Measurements from ENCODE around the gene BPI.

Gene BPI

DNA sequence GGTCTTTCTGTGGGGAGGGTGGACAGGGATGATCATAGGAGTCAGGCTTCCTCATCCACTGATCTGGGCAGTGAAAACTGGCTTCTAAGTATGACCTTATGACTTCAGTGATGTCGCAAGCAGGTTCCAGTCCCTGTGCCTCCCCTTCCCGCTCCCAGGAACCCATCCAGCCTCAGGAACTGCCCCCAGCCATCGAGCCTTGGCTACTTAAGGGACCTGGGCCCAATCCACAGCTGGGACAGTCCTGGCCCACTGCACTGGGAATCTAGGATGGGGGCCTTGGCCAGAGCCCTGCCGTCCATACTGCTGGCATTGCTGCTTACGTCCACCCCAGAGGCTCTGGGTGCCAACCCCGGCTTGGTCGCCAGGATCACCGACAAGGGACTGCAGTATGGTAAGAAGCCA is 42.3 kb downstream of the BPI start, which contains the start of gene LBP:
Gene LBP (plus strand): TSS at position 236 of the 405 bp plus-strand sequence. CDS start 35 bp downstream, at position 271.
- no peaks in the 10 kb centered on the region for H3K9me3 Mint-ChIP-seq
- H3K27ac Mint-ChIP-seq, result no peak within 1 kb of the TSS
- no peaks in the 10 kb centered on the region for H3K36me3 Mint-ChIP-seq
- DNase-seq (ENCODE audit: low spot score in 2 of 2), result no peak
- H3K4me1 Mint-ChIP-seq, result no peaks in the 10 kb centered on the region
- H3K4me3 Mint-ChIP-seq, result no peak within 1 kb of the TSS
- ATAC-seq, result no peak

- DNase-seq (ENCODE audit: low spot score in 2 of 2), result no peak
These were observed 42.8 kb downstream of the BPI start for GRCh38 chr20:38346741-38347140.

GRCh38 chr20:38349856-38350255 is 45.9 kb downstream of the BPI start:
- no peak overlapping the region for H3K27ac Mint-ChIP-seq
- no peaks in the 10 kb centered on the region for H3K4me1 Mint-ChIP-seq
- H3K36me3 Mint-ChIP-seq, result no peaks in the 10 kb centered on the region
- ATAC-seq, result no peak
- DNase-seq (ENCODE audit: low spot score in 2 of 2), result no peak
- H3K9me3 Mint-ChIP-seq, result no peaks in the 10 kb centered on the region
- no peak overlapping the region for H3K4me3 Mint-ChIP-seq

More at GRCh38 chr20:38346741-38347140, 42.8 kb downstream of the BPI start:
- Mint-ChIP-seq H3K27ac (no peak overlapping the region), H3K9me3 (no peaks in the 10 kb centered on the region), H3K36me3 (no peaks in the 10 kb centered on the region), H3K4me1 (no peaks in the 10 kb centered on the region), H3K4me3 (no peak overlapping the region)
- no peak for ATAC-seq

GRCh38 chr20:38350879-38351775 is 47.2 kb downstream of the BPI start:
- Mint-ChIP-seq H3K9me3 (no peaks in the 10 kb centered on the region), H3K27ac (no peak overlapping the region), H3K4me3 (no peak overlapping the region), H3K36me3 (no peaks in the 10 kb centered on the region), H3K4me1 (no peaks in the 10 kb centered on the region)
- ATAC-seq (no peak), DNase-seq (ENCODE audit: low spot score in 2 of 2) (no peak)

- no peak overlapping the region for H3K4me3 Mint-ChIP-seq
- H3K36me3 Mint-ChIP-seq, result no peaks in the 10 kb centered on the region
- no peak for DNase-seq (ENCODE audit: low spot score in 2 of 2)
- no peaks in the 10 kb centered on the region for H3K4me1 Mint-ChIP-seq
- ATAC-seq, result no peak
- no peaks in the 10 kb centered on the region for H3K9me3 Mint-ChIP-seq
- H3K27ac Mint-ChIP-seq, result no peak overlapping the region
These were observed 49.4 kb downstream of the BPI start for GRCh38 chr20:38353316-38353715.

GRCh38 chr20:38354227-38354626 is 50.3 kb downstream of the BPI start:
- H3K9me3 Mint-ChIP-seq, result no peaks in the 10 kb centered on the region
- no peak overlapping the region for H3K4me3 Mint-ChIP-seq
- no peak overlapping the region for H3K27ac Mint-ChIP-seq
- no peaks in the 10 kb centered on the region for H3K4me1 Mint-ChIP-seq
- ATAC-seq (no peak), DNase-seq (ENCODE audit: low spot score in 2 of 2) (no peak)
- H3K36me3 Mint-ChIP-seq, result no peaks in the 10 kb centered on the region

- H3K9me3 Mint-ChIP-seq, result no peaks in the 10 kb centered on the region
- ATAC-seq (peak; percentile 42), DNase-seq (ENCODE audit: low spot score in 2 of 2) (no peak)
- no peak overlapping the region for H3K27ac Mint-ChIP-seq
- no peak overlapping the region for H3K4me3 Mint-ChIP-seq
- H3K36me3 Mint-ChIP-seq, result no peaks in the 10 kb centered on the region
- no peaks in the 10 kb centered on the region for H3K4me1 Mint-ChIP-seq
These were observed 51.4 kb downstream of the BPI start for GRCh38 chr20:38355161-38356012.

DNA sequence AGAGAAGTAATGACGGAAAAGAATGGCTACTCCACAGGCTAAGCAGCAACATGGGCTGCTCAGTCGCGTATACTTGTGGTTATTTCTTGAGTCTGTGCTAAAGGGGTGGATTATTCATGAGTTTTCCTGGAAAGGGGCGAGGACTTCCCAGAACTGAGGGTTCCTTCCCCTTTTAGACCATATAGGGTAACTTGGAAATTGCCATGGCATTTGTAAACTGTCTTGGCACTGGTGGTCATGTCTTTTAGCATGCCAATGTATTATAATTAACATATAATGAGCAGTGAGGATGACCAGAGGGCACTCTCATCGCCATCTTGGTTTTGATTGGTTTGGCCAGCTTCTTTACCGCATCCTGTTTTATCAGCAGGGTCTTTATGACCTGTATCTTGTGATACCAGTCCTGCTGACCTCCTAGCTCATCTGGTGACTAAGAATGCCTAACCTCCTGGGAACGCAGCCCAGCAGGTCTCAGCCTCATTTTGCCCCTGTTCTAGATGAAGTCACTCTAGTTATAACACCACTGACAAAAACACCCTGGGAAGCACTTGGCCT is 53.8 kb downstream of the BPI start:
- Mint-ChIP-seq H3K36me3 (no peaks in the 10 kb centered on the region), H3K9me3 (no peaks in the 10 kb centered on the region), H3K4me3 (no peak overlapping the region), H3K27ac (no peak overlapping the region), H3K4me1 (no peaks in the 10 kb centered on the region)
- ATAC-seq (peak; percentile 63), DNase-seq (ENCODE audit: low spot score in 2 of 2) (no peak)

DNA sequence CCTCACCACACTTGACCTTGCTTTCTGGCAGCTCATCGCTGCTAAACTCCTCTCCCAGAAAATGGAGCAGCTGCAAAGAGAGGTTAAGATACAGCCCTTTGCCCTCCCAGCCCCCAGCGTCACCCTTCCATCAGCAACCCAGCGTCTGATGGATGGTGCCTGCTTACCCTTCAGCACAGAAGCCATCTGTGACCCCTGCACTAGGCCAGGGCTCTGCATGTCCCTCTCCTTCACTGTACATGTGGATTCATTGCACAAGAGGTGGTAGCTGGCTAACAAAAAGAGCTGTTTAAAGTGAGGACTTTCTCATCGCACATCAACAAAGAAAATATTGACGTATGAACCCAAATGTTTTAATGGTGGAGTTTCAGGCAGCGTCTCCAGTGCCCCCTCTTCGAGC is 54.6 kb downstream of the BPI start:
- Mint-ChIP-seq H3K36me3 (no peaks in the 10 kb centered on the region), H3K4me3 (no peak overlapping the region), H3K4me1 (no peaks in the 10 kb centered on the region), H3K27ac (no peak overlapping the region), H3K9me3 (no peaks in the 10 kb centered on the region)
- DNase-seq (ENCODE audit: low spot score in 2 of 2) (no peak), ATAC-seq (no peak)

DNA sequence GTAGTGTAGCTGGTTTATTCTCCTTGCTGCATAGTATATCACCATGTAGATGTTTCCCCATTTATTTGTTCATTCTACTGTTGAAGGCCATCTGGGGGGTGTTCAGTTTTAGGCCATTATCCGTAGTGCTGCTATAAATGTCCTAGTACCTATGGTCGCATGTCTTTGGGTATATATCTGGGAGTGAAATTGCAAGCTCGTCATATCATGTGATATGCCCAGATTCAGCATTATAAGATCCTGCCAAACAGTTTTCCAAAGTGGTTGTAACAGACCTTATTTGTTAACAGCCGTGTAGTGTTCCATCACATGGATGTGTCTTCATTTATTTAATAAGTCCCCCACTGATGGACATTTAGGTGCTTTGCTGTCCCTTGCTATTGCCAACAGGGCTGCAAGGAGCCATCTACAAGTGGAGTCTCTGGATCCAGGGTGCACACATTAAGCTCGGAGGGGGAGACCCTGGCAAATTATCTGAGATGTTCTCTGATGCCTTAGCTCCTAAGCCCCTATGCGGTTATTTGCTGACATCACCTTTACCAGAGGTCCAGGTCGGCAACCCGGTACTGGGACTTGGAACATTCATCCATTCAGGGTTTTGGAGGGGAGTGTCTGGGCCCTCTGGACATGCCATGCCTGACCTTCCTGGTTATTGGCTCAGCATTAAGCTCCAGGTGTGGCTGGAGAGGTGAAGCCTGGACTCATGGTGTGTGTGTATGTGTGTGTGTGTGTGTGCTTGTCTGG is 59.2 kb downstream of the BPI start:
- no peaks in the 10 kb centered on the region for H3K9me3 Mint-ChIP-seq
- H3K4me3 Mint-ChIP-seq, result no peak overlapping the region

GRCh38 chr20:38369389-38369788 is 65.4 kb downstream of the BPI start:
- H3K4me3 Mint-ChIP-seq, result no peak overlapping the region
- no peak overlapping the region for H3K27ac Mint-ChIP-seq
- H3K9me3 Mint-ChIP-seq, result no peaks in the 10 kb centered on the region
- H3K4me1 Mint-ChIP-seq, result no peaks in the 10 kb centered on the region
- DNase-seq (ENCODE audit: low spot score in 2 of 2), result no peak
- no peak for ATAC-seq
- H3K36me3 Mint-ChIP-seq, result no peaks in the 10 kb centered on the region

More for the DNA sequence above, 59.2 kb downstream of the BPI start:
- H3K36me3 Mint-ChIP-seq, result no peaks in the 10 kb centered on the region
- no peaks in the 10 kb centered on the region for H3K4me1 Mint-ChIP-seq
- ATAC-seq (no peak), DNase-seq (ENCODE audit: low spot score in 2 of 2) (no peak)
- H3K27ac Mint-ChIP-seq, result no peak overlapping the region

GRCh38 chr20:38372806-38373205 is 68.8 kb downstream of the BPI start:
- H3K27ac Mint-ChIP-seq, result no peak overlapping the region
- ATAC-seq (no peak), DNase-seq (ENCODE audit: low spot score in 2 of 2) (no peak)
- no peaks in the 10 kb centered on the region for H3K4me1 Mint-ChIP-seq
- H3K36me3 Mint-ChIP-seq, result no peaks in the 10 kb centered on the region
- no peaks in the 10 kb centered on the region for H3K9me3 Mint-ChIP-seq
- H3K4me3 Mint-ChIP-seq, result no peak overlapping the region

- no peak for DNase-seq (ENCODE audit: low spot score in 2 of 2)
- Mint-ChIP-seq H3K9me3 (no peaks in the 10 kb centered on the region), H3K36me3 (no peaks in the 10 kb centered on the region), H3K4me3 (no peak overlapping the region), H3K27ac (no peak overlapping the region), H3K4me1 (no peaks in the 10 kb centered on the region)
- no peak for ATAC-seq
These were observed 69.4 kb downstream of the BPI start for GRCh38 chr20:38373231-38373867.

DNA sequence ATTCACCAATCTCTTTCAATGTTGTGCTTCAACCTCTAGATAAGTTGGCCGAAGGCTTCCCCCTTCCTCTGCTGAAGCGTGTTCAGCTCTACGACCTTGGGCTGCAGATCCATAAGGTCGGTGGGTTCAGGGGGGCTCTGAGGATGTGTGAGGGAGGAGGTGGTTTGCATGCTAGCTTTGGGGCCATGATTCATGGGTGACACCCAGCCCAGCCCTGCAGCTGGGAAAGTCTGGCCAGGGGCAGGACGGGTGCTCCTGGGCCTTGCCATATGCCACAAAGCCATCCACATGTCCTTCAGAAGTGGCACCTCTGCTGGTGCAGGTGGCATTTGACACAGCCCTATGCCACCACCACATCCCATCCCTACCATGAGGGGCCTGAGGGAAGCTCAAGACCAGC is 69.9 kb downstream of the BPI start:
- Mint-ChIP-seq H3K9me3 (no peaks in the 10 kb centered on the region), H3K4me1 (no peaks in the 10 kb centered on the region), H3K27ac (no peak overlapping the region), H3K36me3 (no peaks in the 10 kb centered on the region), H3K4me3 (no peak overlapping the region)
- DNase-seq (ENCODE audit: low spot score in 2 of 2) (no peak), ATAC-seq (no peak)

All from stimulated activated effector memory CD8-positive, alpha-beta T cell treated with anti-CD3 and anti-CD28 coated beads, Interleukin-12 subunit alpha, Interleukin-12 subunit beta, amount 100 ng/mL, for 72 hours (primary cell).